ENCODE results near the gene CNFN. TPM values are rescaled to one million over a fixed set of nuclear protein-coding genes. Genes with fewer than 3 reads are reported as not detected.
A peak's percentile ranks its signal among the peaks of the same experiment; 100 is the strongest.

CNFN gene
- total and polyA plus RNA-seq, 9 donors, result 0.47 to 0.91 TPM; not detected in 7

- intact Hi-C loops (cut with DNase I), result no loop called here
- H3K4me1 ChIP-seq (ENCODE audit: insufficient read depth), result peaks cover 2% of the 10 kb centered on the region
- H3K4me3 ChIP-seq, result peak overlapping the region; percentile 24
- TF ChIP-seq EP300 (IDR thresholded peaks at IDR 0.05) (no peak), POLR2A (IDR thresholded peaks at IDR 0.05) (no peak), CTCF (IDR thresholded peaks at IDR 0.05) (no peak)
- no peak overlapping the region for H3K27ac ChIP-seq
- WGBS, 3 donors, result 2 to 3% (median 2%) methylated on average over 45 to 48 of the region's 48 CpGs
- no peaks in the 10 kb centered on the region for H3K36me3 ChIP-seq
- no peaks in the 10 kb centered on the region for H3K9me3 ChIP-seq
- peak in 1 of 5 donors; percentile 55 for DNase-seq
- no peaks in the 10 kb centered on the region for H3K27me3 ChIP-seq
Measured at GRCh38 chr19:42386974-42387707, 3.0 kb downstream of the CNFN start.

GRCh38 chr19:42380155-42380554 is 9.9 kb downstream of the CNFN start:
- no peak for DNase-seq
- Histone ChIP-seq H3K27me3 (no peaks in the 10 kb centered on the region), H3K4me3 (no peak overlapping the region), H3K27ac (no peak overlapping the region), H3K36me3 (no peaks in the 10 kb centered on the region), H3K4me1 (ENCODE audit: insufficient read depth) (no peaks in the 10 kb centered on the region), H3K9me3 (no peaks in the 10 kb centered on the region)
- intact Hi-C loops (cut with DNase I), result no loop called here
- TF ChIP-seq CTCF (IDR thresholded peaks at IDR 0.05) (no peak), POLR2A (IDR thresholded peaks at IDR 0.05) (no peak), EP300 (IDR thresholded peaks at IDR 0.05) (no peak)
- WGBS, 3 donors, result 66 to 80% (median 68%) methylated on average over 6 of the region's 6 CpGs

- TF ChIP-seq POLR2A (IDR thresholded peaks at IDR 0.05) (no peak), CTCF (IDR thresholded peaks at IDR 0.05) (no peak), EP300 (IDR thresholded peaks at IDR 0.05) (no peak)
- DNase-seq, result no peak
- no peak overlapping the region for H3K4me3 ChIP-seq
- intact Hi-C loops (cut with DNase I), result no loop called here
- no peak overlapping the region for H3K27ac ChIP-seq
- no peaks in the 10 kb centered on the region for H3K36me3 ChIP-seq
- H3K4me1 ChIP-seq (ENCODE audit: insufficient read depth), result no peaks in the 10 kb centered on the region
- no peaks in the 10 kb centered on the region for H3K9me3 ChIP-seq
- WGBS, 3 donors, result 58 to 64% (median 60%) methylated on average over 17 of the region's 17 CpGs
- H3K27me3 ChIP-seq, result no peaks in the 10 kb centered on the region
Measured at GRCh38 chr19:42378225-42379215, 11.6 kb downstream of the CNFN start.

GRCh38 chr19:42376177-42376555 is 13.9 kb downstream of the CNFN start:
- Histone ChIP-seq H3K4me1 (ENCODE audit: insufficient read depth) (no peaks in the 10 kb centered on the region), H3K4me3 (no peak overlapping the region), H3K9me3 (no peaks in the 10 kb centered on the region), H3K27ac (no peak overlapping the region), H3K27me3 (no peaks in the 10 kb centered on the region), H3K36me3 (no peaks in the 10 kb centered on the region)
- DNase-seq, result no peak
- 86 to 90% (median 88%) methylated on average over 14 to 17 of the region's 17 CpGs for WGBS, 3 donors
- intact Hi-C loops (cut with DNase I), result no loop called here
- no peak for TF ChIP-seq POLR2A (IDR thresholded peaks at IDR 0.05)
- TF ChIP-seq CTCF (IDR thresholded peaks at IDR 0.05), result no peak
- TF ChIP-seq EP300 (IDR thresholded peaks at IDR 0.05), result no peak

Measured in ovary (tissue), 9 donors.